Fibroblast of skin of right quadriceps (primary cell): ENCODE measurements around the gene CEP55.
"Not testable (repeated sequence)": the region's sequence is repeated elsewhere in the genome, so short reads cannot be mapped to it uniquely, and the experiment has no call there.

ENCODE experiments used
- DNase-seq: peaks from one replicate; pipeline ENCODE4 v3.0.0-alpha.2; 2013

The CEP55 gene

GRCh38 chr10:93496322-93497041 lies at the start of gene CEP55:
Gene CEP55, plus strand, starts transcription at chr10:93496612. Its CDS starts 3,440 bp downstream, at chr10:93500052.
- DNase-seq = peak; percentile 93

- DNase-seq = no peak
Measured at GRCh38 chr10:93447019-93447418, 49.4 kb upstream of the CEP55 start.

DNA sequence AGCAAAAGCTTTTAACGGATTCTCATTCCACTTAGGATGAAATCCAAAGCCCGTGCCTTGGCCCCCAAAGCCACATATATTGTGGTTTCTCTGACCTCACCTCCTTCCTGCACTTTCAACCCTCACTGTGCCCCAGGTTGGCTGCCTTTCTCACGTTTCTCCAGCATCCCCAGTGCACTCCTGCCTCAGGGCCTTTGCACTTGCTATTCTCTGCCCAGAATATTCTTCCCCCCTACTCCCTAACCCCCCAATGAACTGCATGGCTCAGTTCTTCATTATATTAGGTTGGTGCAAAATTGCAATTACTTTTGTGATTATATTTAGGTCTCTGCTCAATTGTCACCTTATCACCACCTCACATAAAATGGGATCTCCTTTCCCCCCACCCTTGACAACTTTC lies 48.4 kb upstream of the CEP55 start:
- no peak for DNase-seq

- DNase-seq = no peak
Measured at GRCh38 chr10:93451244-93451947, 45.0 kb upstream of the CEP55 start.

DNA sequence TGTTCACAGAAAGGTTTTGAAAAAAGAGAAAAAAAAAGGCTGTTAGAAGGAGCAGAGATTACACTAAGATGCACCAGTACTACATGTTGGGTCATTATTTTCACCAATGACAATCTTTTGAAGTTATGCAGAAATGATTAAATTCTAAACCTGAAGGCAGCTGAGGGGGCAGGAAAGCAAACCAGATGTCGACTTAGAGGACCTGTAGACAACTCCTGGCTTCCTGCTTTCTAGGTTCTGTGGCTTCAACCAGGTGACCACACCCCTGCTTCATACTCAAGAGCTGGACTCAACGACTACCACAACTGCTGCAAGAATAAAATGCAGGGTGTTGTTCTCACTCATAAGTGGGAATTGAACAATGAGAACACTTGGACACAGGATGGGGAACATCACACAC lies 44.3 kb upstream of the CEP55 start:
- no peak for DNase-seq

DNA sequence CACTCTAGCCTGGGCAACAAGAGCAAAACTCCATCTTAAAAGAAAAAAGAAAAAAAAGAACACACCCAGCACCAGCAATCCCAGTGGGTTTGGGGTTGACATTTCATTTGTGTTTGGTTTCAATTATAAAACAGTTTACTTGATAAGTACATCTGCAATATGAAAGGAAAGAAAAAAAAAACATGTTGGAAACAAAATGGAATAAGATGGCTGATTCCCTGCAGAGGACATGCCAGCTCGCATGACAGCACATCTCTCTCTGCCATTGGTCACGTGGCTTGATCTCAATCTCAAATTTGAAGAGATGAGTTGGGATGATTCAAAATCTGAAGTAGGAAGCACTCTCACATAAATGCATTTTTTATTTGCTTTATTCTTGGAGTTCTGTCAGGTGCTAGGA lies 42.3 kb upstream of the CEP55 start:
- DNase-seq = no peak

- no peak for DNase-seq
Measured at GRCh38 chr10:93454736-93455135, 41.7 kb upstream of the CEP55 start.

DNA sequence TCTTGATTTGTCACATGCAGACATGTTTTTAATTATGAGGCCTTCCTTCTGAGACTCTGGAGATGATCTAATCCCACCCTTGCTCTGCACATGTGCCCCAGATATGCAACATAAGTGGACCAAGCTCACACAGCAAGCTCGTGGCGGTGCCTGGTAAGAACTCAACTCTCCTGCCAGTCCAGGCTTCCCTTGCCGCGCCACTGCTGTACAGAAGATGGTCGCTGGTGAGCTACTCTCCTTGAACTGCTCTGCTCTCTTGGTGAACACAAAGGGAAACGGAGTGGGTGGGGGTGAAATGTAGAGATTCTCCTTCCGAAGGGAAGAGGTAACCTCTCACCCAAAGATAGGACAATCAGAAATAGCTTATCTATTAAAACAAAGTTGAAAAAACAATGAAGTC lies 39.9 kb upstream of the CEP55 start:
- peak; percentile 77 for DNase-seq

DNA sequence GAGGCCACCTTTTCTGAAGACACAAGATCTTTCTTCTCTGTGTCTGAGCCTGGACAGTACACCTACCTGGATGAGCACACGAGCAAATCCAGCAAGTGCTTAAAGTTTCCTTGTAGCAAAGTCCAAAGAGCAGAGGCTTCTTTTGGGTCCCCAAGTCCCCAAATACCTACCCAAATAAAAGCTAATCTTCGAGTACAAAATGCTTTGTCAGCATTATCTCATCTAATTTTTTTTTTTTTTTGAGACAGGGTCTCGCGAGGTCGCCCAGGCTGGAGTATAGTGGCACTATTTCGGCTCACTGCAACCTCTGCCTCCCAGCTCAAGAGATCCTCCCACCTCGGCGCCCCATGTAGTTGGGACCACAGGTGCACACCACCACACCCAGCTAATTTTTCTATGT lies 38.9 kb upstream of the CEP55 start:
- no peak for DNase-seq

DNA sequence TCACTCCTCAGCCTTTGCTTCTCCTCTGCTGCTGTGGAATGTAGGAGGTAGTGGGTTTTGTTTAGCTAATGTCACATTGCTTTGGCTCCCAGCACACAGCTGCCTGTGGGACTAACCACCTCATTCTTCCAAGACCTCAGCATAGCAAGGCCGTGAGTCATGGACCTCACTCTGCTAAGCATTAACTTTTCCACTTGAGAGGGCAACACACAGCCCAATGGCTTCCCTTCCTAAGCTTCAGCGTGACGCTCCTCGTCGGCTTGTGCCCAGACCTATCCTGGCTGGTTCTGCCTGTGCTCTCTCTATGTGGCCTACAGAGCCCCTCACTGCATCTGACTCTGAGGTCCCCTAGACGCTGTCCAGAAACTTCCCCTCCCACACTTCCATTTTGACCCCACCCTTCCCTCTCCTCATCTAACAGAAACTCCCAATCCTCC lies 37.6 kb upstream of the CEP55 start:
- DNase-seq = peak; percentile 100

GRCh38 chr10:93459466-93459865 lies 36.9 kb upstream of the CEP55 start:
- DNase-seq = no peak

GRCh38 chr10:93461109-93461806 lies 35.2 kb upstream of the CEP55 start:
- no peak for DNase-seq

GRCh38 chr10:93461807-93462178 lies 34.6 kb upstream of the CEP55 start:
- DNase-seq = peak; percentile 36

- no peak for DNase-seq
Measured at GRCh38 chr10:93462371-93462770, 34.0 kb upstream of the CEP55 start.

DNA sequence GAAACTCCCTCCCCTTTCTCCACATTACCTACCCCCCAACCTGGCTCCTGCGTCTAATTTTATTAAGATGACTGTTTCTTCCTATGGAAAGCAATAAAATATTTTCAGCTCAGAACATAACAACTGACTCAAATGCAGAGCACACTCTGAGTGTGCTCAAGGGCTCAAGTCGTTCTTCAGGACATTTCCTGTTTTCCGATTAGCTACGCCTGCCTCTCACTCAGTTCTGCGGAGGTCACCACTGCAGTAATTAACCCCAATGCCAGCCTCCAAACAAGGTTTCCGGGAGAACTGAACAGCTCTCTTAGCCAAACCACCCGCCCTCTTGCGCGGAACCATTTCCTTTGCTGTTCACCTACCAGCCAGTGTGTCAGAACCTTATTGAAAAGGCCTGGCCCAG lies 33.5 kb upstream of the CEP55 start:
- DNase-seq = peak; percentile 82

DNA sequence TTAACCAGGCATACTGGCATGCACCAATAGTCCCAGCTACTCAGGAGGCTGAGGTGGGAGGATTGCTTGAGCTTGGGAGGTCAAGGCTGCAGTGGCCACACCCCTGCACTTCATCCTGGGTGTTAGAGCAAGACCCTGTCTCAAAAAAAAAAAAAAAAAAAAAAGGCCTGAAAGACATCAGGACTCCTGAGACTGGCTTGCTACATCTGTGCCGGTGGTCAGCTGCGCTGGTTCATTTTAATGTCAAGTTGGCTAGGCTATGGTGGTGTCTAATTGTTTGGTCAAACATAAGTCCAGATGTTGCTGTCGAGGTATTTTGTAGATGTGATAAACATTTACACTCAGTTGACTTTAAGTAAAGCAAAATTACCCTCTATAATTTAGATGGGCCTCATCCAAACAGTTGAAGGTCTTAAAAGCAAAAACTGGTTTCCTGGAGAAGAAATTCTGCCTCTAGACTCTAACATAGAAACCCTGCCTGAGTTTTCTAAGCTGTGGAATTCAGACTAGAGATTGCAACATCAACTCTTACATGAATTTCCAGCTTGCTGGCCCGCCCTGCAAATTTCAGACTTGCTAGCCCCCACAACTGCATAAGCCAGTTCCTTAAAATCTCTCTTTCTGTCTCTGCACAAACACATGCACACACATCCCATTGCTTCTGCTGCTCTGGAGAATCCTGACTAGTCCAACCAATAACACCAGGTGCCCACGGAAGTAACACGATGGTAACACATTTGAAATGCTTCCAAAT lies 32.5 kb upstream of the CEP55 start:
- peak; percentile 83 for DNase-seq

DNA sequence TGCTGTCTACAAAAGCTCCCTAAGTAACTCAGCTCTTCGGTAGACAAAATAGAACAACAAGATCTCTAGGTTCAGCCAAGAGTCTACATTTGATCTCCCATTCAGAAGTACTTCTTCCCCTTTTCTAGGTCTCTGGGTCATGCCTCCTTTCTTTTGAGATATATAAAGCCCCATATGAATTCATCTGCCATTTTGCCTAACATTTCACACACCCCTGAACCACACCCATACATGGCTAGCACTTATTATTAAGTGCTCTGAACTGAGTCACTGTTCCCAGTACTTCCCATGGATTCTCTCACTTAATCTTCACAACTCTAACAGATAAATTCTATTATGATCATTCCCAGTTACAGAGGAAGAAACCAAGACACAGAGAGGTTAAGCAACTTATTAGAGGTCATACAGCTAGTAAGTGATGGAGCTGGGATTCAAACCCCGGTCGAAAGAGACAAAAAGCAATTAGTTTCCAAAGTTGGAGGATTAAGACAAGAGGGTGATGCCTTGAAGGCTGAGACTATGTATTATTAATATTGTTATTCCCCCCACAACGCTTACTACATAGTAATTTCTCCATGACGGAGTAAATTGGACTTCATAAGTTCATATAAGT lies 31.5 kb upstream of the CEP55 start:
- no peak for DNase-seq

DNA sequence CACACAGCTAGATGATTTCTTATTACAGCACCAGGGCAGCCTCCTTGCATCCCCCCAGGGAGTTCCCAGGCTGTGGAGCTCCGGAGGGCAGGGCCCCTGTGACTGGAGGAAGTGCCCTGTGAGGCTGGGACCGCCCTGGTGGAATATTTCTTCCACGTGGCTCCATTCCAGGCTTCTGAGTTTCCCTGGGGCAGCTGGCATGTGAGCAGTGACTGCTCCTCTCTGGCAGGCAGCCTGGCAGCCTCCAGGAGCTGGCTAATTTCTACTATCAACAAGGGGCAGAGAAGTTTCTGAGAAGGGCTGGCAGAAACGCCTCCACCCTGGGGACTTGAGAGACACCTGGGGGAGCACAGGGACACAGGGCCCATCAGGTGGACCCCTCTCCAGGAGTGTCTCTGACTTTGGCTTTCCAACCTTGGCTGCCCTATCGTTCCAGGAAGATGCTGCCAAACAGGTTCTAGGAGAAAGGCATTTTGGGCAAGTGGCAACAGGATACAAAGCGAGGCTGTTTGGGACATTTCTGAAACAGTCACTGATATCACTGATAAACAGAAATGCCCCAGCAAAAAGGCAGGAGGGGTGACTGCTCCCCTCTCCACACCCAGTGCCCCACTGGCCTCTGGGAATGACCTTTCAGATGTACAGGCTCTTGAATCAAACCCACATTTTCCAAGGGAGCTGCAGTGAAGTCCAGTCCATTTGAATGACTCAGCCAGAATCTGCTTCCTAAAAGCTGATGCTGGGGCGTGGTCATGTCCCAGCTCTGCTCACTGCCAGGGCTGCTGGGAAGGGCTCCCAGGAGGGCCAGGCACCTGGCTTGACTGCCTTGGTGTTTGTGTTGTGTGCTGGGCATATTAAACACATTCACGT lies 30.4 kb upstream of the CEP55 start:
- peak; percentile 88 for DNase-seq

DNA sequence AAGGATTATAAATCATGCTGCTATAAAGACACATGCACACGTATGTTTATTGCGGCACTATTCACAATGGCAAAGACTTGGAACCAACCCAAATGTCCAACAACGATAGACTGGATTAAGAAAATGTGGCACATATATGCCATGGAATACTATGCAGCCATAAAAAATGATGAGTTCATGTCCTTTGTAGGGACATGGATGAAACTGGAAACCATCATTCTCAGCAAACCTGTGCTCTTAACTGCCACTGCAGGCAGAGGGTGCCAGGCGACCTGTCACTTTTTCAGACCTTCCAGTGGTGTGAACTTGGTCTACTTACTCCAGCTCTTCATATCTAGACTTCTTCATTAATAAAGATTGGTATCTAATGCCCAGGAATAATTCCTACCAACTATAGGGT lies 28.8 kb upstream of the CEP55 start:
- DNase-seq = not testable (repeated sequence)

GRCh38 chr10:93468461-93469213 lies 27.8 kb upstream of the CEP55 start:
- DNase-seq = peak; percentile 97

DNA sequence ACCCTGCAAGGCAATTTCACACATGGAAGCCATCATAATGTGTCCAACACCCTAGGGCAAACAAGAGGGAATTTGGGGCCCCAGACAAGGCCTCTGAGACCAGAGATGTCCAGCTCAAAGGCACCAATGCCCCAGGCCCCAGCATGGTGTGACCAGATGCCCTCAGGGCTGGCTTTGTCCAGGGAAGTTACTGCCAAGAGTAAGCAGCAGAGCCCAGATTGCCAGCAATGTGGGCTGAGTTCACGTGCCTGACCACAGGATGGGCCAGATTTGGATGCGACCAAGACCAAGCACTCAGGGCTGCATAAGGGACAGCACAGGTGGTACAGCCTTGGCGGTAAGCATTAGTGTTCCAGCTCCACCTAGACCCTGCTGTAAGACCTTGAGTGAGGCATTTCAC lies 27.0 kb upstream of the CEP55 start:
- no peak for DNase-seq
